D721Med (cell line): Measurements from ENCODE around the gene TCL1A.
"Not testable (repeated sequence)": the region's sequence is repeated elsewhere in the genome, so short reads cannot be mapped to it uniquely, and the experiment has no call there.

Experiments used
- DNase-seq: peaks from one replicate; pipeline ENCODE4 v3.0.0; 2011; ENCODE audit warnings: low spot score; ENCODE audit not compliant: insufficient read length
- FAIRE-seq: peaks from 2 replicates; lab custom pipeline; 2011; peaks lifted over from hg19 to GRCh38; lab: Jason Lieb, UNC
- TF ChIP-seq, protein P1 (sequence below): IDR thresholded peaks from 2 replicates; pipeline ENCODE4 v1.5.1; 2012; ENCODE audit warnings: mild to moderate bottlenecking, control low read depth; ENCODE audit not compliant: insufficient read depth; ENCODE audit errors: missing control alignments

The TCL1A gene

DNA sequence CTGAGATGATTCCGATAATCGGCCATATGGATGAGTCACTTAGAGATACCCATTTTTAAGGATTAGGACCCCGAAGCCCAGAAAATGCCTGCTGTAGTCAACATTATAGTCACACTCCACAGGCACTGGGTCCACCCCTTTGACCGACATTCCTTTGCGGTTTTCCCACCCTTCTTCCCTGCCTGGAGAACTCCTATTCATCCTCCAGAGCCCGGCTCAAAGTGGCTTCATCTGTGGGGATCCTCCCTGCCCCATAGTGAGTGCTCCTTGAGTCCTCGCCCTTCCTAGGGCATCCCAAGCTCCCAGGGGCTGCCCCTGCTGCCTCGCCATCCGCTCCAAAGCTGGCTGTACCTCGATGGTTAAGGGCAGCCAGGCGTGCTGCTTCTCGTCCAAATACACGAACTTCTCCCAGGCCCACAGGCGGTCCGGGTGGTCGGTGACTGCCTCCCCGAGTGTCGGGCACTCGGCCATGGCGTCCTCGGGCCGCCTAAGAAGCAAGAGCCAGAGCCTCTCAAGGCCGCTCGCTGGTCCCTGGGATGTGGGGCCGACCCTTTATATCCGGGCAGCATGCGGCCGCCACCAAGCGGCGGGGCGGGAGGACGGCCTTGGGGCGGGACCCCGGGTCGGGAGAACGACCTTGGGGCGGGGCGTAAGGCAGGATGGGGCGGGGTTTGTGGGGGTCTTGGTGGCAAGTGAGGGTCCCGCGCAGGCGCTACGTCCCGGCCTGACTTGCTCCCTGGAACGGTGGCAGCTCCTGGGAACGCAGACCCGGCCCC, at the start of gene TCL1A:
Gene TCL1A, minus strand, starts transcription at position 530 of the 776 bp plus-strand sequence. Its CDS starts 59 bp downstream, at position 471.
- TF ChIP-seq, protein P1, sequence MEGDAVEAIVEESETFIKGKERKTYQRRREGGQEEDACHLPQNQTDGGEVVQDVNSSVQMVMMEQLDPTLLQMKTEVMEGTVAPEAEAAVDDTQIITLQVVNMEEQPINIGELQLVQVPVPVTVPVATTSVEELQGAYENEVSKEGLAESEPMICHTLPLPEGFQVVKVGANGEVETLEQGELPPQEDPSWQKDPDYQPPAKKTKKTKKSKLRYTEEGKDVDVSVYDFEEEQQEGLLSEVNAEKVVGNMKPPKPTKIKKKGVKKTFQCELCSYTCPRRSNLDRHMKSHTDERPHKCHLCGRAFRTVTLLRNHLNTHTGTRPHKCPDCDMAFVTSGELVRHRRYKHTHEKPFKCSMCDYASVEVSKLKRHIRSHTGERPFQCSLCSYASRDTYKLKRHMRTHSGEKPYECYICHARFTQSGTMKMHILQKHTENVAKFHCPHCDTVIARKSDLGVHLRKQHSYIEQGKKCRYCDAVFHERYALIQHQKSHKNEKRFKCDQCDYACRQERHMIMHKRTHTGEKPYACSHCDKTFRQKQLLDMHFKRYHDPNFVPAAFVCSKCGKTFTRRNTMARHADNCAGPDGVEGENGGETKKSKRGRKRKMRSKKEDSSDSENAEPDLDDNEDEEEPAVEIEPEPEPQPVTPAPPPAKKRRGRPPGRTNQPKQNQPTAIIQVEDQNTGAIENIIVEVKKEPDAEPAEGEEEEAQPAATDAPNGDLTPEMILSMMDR = no peak
- DNase-seq (no peak), FAIRE-seq (no peak)

DNA sequence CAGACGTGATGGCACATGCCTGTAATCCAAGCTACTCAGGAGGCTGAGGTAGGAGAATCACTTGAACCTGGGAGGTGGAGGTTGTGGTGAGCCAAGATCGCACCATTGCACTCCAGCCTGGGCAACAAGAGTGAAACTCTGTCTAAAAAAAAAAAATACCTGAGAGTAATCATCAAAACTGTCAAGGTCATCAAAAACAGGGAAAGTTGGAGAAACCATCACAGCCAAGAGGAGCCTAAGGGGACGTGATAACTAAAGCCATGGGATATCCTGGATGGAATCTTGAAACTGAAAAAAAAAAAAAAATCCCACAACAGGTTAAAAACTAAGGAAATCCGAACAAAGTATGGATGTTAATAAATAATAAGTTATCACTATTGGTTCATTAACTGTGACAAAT, 49.1 kb upstream of the TCL1A start:
- DNase-seq, FAIRE-seq: not testable (repeated sequence)

- no peak for FAIRE-seq
- TF ChIP-seq, protein P1 = no peak
- DNase-seq = no peak
Observed at GRCh38 chr14:95761436-95761835, 47.5 kb upstream of the TCL1A start.

GRCh38 chr14:95760596-95760995, 46.7 kb upstream of the TCL1A start:
- DNase-seq (no peak), FAIRE-seq (no peak)
- TF ChIP-seq, protein P1 = no peak

DNA sequence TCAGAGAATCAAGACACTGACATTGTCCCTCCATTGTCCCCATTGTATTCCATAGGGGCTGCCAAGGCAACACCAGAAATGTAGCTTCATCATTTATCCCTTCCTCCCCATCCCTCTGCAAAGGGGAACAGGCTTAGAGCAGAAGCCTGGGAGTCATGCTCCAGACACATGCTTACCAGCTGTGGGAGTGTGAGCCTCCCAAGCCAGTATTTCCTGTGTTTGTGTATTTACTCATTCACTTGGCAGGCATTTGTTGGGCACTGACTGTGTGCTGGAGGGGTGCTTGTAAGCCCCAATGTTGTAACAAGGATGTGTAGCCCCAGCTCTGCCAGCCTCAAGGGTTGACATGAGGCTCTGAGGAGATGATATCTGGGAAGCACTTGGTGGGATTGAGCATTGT, 46.0 kb upstream of the TCL1A start:
- TF ChIP-seq, protein P1 = no peak
- DNase-seq = no peak
- FAIRE-seq = no peak

DNA sequence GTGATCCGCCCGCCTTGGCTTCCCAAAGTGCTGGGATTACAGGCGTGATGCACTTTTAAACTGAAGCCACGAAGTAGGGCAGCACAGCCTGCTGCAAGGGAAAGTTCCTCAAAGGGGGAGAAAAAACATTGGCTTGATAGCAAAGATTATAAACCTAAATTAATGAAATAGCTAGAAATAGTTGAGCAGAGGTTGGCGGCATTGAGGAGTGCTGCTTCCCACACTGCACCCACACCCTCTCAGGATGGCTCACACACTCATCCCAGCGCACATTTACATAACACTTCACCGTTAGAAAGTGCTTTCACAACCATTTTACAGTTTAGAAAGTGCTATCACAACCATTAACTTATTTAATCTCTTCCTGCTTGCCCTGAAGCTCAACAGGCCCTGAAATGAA, 44.4 kb upstream of the TCL1A start:
- FAIRE-seq = no peak

GRCh38 chr14:95756751-95757150, 42.8 kb upstream of the TCL1A start:
- TF ChIP-seq, protein P1 = no peak
- FAIRE-seq (no peak), DNase-seq (no peak)

More for the DNA sequence above, 44.4 kb upstream of the TCL1A start:
- no peak for DNase-seq
- TF ChIP-seq, protein P1 = no peak
